ENCODE data around the gene PADI4. TPM values are rescaled to one million over a fixed set of nuclear protein-coding genes. Genes with fewer than 3 reads are reported as not detected.

PADI4 gene
- total and polyA plus RNA-seq, 12 donors: 0.05 to 0.72 (median 0.27) TPM; not detected in 5

GRCh38 chr1:17372955-17373354 is 65.0 kb downstream of the PADI4 start:
- intact Hi-C loops (cut with DNase I): no loop called here
- WGBS, 4 donors: 70 to 79% (median 75%) methylated on average over 13 to 18 of the region's 18 CpGs

GRCh38 chr1:17375651-17376050 is 67.7 kb downstream of the PADI4 start:
- Histone ChIP-seq H3K9me3 (replicated peaks in 1 of 3) (no peaks in the 10 kb centered on the region), H3K27me3 (no peaks in the 10 kb centered on the region), H3K27ac (no peak overlapping the region), H3K4me1 (replicated peaks in 1 of 2) (no peaks in the 10 kb centered on the region), H3K4me3 (no peak overlapping the region), H3K36me3 (replicated peaks in 1 of 2) (no peaks in the 10 kb centered on the region)
- no peak for DNase-seq
- no peak for TF ChIP-seq POLR2A (IDR thresholded peaks at IDR 0.05)
- TF ChIP-seq CTCF (IDR thresholded peaks at IDR 0.05): no peak
- intact Hi-C loops (cut with DNase I): no loop called here
- 86 to 93% (median 91%) methylated on average over 10 of the region's 10 CpGs for WGBS, 4 donors

More at GRCh38 chr1:17372955-17373354, 65.0 kb downstream of the PADI4 start:
- Histone ChIP-seq H3K4me3 (no peak overlapping the region), H3K4me1 (replicated peaks in 1 of 2) (no peaks in the 10 kb centered on the region), H3K36me3 (replicated peaks in 1 of 2) (no peaks in the 10 kb centered on the region), H3K9me3 (replicated peaks in 1 of 3) (no peaks in the 10 kb centered on the region), H3K27ac (no peak overlapping the region), H3K27me3 (no peaks in the 10 kb centered on the region)
- TF ChIP-seq CTCF (IDR thresholded peaks at IDR 0.05) (no peak), POLR2A (IDR thresholded peaks at IDR 0.05) (no peak)
- DNase-seq: no peak

- no peak for TF ChIP-seq CTCF (IDR thresholded peaks at IDR 0.05)
- TF ChIP-seq POLR2A (IDR thresholded peaks at IDR 0.05): no peak
- Histone ChIP-seq H3K4me1 (replicated peaks in 1 of 2) (no peaks in the 10 kb centered on the region), H3K27ac (no peak overlapping the region), H3K36me3 (replicated peaks in 1 of 2) (no peaks in the 10 kb centered on the region), H3K4me3 (no peak overlapping the region), H3K9me3 (replicated peaks in 1 of 3) (no peaks in the 10 kb centered on the region), H3K27me3 (no peaks in the 10 kb centered on the region)
- intact Hi-C loops (cut with DNase I): no loop called here
- no peak for DNase-seq
- whole genome bisulfite sequencing, 4 donors: 26 to 38% (median 30%) methylated on average over 13 to 16 of the region's 16 CpGs
Observed at GRCh38 chr1:17377325-17377953, 69.4 kb downstream of the PADI4 start.

- intact Hi-C loops (cut with DNase I): no loop called here
- WGBS, 4 donors: 74 to 91% (median 81%) methylated on average over 2 of the region's 2 CpGs
- Histone ChIP-seq H3K27ac (no peak overlapping the region), H3K4me3 (no peak overlapping the region), H3K27me3 (no peaks in the 10 kb centered on the region), H3K9me3 (replicated peaks in 1 of 3) (no peaks in the 10 kb centered on the region), H3K36me3 (replicated peaks in 1 of 2) (no peaks in the 10 kb centered on the region), H3K4me1 (replicated peaks in 1 of 2) (no peaks in the 10 kb centered on the region)
- no peak for DNase-seq
- TF ChIP-seq POLR2A (IDR thresholded peaks at IDR 0.05) (no peak), CTCF (IDR thresholded peaks at IDR 0.05) (no peak)
Observed at GRCh38 chr1:17381161-17381560, 73.2 kb downstream of the PADI4 start.
